NB4 (cell line): Measurements from ENCODE around the gene BICD2.

Source experiments
- POLR2A ChIP-seq: IDR thresholded peaks from 2 replicates; pipeline ENCODE4 v1.6.1; 2011; ENCODE audit warnings: mild to moderate bottlenecking; ENCODE audit not compliant: insufficient read length; ENCODE audit errors: extremely low read depth
- TF ChIP-seq, protein P1 (sequence below): IDR thresholded peaks from one replicate; pipeline ENCODE4 v1.5.1; 2012; ENCODE audit warnings: low read depth, low read length

DNA sequence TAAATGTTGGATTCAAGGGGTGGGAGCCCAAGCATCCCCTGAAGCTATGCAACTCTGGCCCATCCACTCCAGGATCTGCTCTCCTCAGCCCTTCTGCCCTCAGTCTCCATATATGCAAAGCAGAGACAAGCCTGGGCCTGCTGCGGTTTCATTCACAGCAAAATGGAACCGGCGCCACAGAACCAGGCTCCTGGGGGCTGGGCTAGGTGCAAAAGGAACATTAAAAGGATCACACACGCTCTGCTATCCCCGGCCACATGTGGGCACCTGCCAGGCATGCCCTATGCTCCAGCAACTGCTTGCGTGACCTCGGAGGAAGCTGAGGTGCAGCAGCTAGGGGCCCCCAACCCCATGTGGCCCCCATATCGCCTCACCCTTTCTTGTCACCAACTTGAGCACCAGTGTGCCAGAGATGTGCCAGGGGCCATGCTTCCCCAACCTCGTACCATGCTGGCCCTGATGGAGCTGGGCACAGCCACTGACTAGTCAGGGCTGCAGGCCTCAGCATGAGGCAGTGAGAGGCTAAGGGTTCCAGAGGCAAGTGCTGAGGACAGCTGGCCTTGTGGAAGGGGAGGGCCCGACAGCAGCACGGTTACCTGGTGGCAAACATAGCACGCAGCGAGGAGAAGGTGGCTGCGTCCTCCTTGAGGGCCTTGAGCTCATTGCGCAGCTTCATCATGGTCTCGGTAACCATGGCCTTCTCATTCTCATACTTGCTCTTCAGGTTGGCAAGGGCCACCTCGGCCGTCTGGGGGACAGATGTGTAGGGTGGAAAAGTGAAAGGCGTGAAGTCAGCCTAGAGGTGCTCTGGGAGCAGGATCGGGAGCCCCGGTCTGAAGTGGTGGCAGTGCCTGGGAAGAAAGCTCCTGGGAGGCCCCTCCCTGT is 47.2 kb downstream of the BICD2 start:
- TF ChIP-seq, protein P1, sequence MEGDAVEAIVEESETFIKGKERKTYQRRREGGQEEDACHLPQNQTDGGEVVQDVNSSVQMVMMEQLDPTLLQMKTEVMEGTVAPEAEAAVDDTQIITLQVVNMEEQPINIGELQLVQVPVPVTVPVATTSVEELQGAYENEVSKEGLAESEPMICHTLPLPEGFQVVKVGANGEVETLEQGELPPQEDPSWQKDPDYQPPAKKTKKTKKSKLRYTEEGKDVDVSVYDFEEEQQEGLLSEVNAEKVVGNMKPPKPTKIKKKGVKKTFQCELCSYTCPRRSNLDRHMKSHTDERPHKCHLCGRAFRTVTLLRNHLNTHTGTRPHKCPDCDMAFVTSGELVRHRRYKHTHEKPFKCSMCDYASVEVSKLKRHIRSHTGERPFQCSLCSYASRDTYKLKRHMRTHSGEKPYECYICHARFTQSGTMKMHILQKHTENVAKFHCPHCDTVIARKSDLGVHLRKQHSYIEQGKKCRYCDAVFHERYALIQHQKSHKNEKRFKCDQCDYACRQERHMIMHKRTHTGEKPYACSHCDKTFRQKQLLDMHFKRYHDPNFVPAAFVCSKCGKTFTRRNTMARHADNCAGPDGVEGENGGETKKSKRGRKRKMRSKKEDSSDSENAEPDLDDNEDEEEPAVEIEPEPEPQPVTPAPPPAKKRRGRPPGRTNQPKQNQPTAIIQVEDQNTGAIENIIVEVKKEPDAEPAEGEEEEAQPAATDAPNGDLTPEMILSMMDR, result no peak
- TF ChIP-seq POLR2A, result no peak
